ACC112 (cell line): ENCODE data around the gene KISS1.

ENCODE experiments used
- H2AFZ ChIP-seq: fragments of 200-600 bp; sonication (generic); one replicate; pipeline ENCODE4 v1.6.0; 2017; ENCODE audit warnings: antibody characterized with exemption, low read length; ENCODE audit not compliant: unreplicated experiment
- H3K27ac ChIP-seq: fragments of 200-600 bp; sonication (generic); 2 replicates; pipeline ENCODE4 v1.5.1; 2014; ENCODE audit warnings: low read depth, mild to moderate bottlenecking, antibody characterized with exemption, low read length, moderate library complexity
- H3K27me3 ChIP-seq: fragments of 200-600 bp; sonication (generic); 2 replicates; pipeline ENCODE4 v1.6.1; 2014; ENCODE audit warnings: mild to moderate bottlenecking, antibody characterized with exemption, low read length, moderate library complexity, mixed read lengths; ENCODE audit not compliant: insufficient read depth
- H3K36me3 ChIP-seq: fragments of 200-600 bp; sonication (generic); 2 replicates; pipeline ENCODE4 v1.6.1; 2016; ENCODE audit warnings: mild to moderate bottlenecking, antibody characterized with exemption, low read length, moderate library complexity, mixed read lengths; ENCODE audit not compliant: insufficient read depth
- H3K4me1 ChIP-seq: fragments of 200-600 bp; sonication (generic); one replicate; pipeline ENCODE4 v1.6.1; 2016; ENCODE audit warnings: low read length, mixed read lengths; ENCODE audit not compliant: insufficient read depth, unreplicated experiment, control insufficient read depth
- H3K4me3 ChIP-seq: fragments of 200-600 bp; sonication (generic); 2 replicates; pipeline ENCODE4 v1.5.1; 2014; ENCODE audit warnings: mild to moderate bottlenecking, low read depth, low read length
- H3K79me2 ChIP-seq: fragments of 200-600 bp; sonication (generic); one replicate; pipeline ENCODE4 v1.6.0; 2016; ENCODE audit warnings: low read length; ENCODE audit not compliant: control insufficient read depth, unreplicated experiment, insufficient read depth

Gene KISS1

GRCh38 chr1:204155881-204156280 lies 40.4 kb downstream of the KISS1 start:
- Histone ChIP-seq H3K36me3 (no peaks in the 10 kb centered on the region), H3K79me2 (no peaks in the 10 kb centered on the region), H3K27ac (no peak overlapping the region), H3K4me3 (no peak overlapping the region), H3K27me3 (no peaks in the 10 kb centered on the region; the same call in 1 of the 2 replicates), H2AFZ (no peak overlapping the region), H3K4me1 (no peaks in the 10 kb centered on the region)

- Histone ChIP-seq H2AFZ (no peak overlapping the region), H3K79me2 (no peaks in the 10 kb centered on the region), H3K27ac (no peak overlapping the region), H3K4me1 (no peaks in the 10 kb centered on the region), H3K4me3 (no peak overlapping the region), H3K27me3 (no peaks in the 10 kb centered on the region), H3K36me3 (no peaks in the 10 kb centered on the region)
Measured at GRCh38 chr1:204154568-204155255, 41.6 kb downstream of the KISS1 start.

GRCh38 chr1:204153667-204154066 lies 42.6 kb downstream of the KISS1 start:
- Histone ChIP-seq H3K79me2 (no peaks in the 10 kb centered on the region), H3K4me1 (no peaks in the 10 kb centered on the region), H3K27me3 (no peaks in the 10 kb centered on the region), H2AFZ (no peak overlapping the region), H3K4me3 (no peak overlapping the region), H3K27ac (no peak overlapping the region), H3K36me3 (no peaks in the 10 kb centered on the region)

GRCh38 chr1:204152310-204153044 lies 43.8 kb downstream of the KISS1 start:
- peak overlapping the region; percentile 81 for H2AFZ ChIP-seq
- H3K27ac ChIP-seq, result no peak overlapping the region
- H3K4me1 ChIP-seq, result no peaks in the 10 kb centered on the region
- H3K36me3 ChIP-seq, result no peaks in the 10 kb centered on the region
- H3K4me3 ChIP-seq, result peak overlapping the region; percentile 77
- H3K27me3 ChIP-seq, result no peaks in the 10 kb centered on the region
- H3K79me2 ChIP-seq, result no peaks in the 10 kb centered on the region

GRCh38 chr1:204151552-204152309 lies 44.6 kb downstream of the KISS1 start, which contains the start of gene ETNK2:
Gene ETNK2 (minus strand): TSS chr1:204152044. CDS start chr1:204151852, 192 bp downstream.
- Histone ChIP-seq H3K36me3 (no peaks in the 10 kb centered on the region), H3K27me3 (no peaks in the 10 kb centered on the region), H3K79me2 (no peaks in the 10 kb centered on the region), H3K4me3 (peak within 1 kb of the TSS; percentile 77), H2AFZ (peak within 1 kb of the TSS; percentile 81), H3K4me1 (no peaks in the 10 kb centered on the region), H3K27ac (no peak within 1 kb of the TSS)

- peak overlapping the region; percentile 77 for H3K4me3 ChIP-seq
- H3K27me3 ChIP-seq, result no peaks in the 10 kb centered on the region
- no peaks in the 10 kb centered on the region for H3K4me1 ChIP-seq
- no peaks in the 10 kb centered on the region for H3K79me2 ChIP-seq
- no peaks in the 10 kb centered on the region for H3K36me3 ChIP-seq
- H2AFZ ChIP-seq, result peak overlapping the region; percentile 72
- no peak overlapping the region for H3K27ac ChIP-seq
Measured at GRCh38 chr1:204150702-204151551, 45.4 kb downstream of the KISS1 start.

GRCh38 chr1:204149635-204150565 lies 46.4 kb downstream of the KISS1 start:
- H3K79me2 ChIP-seq, result no peaks in the 10 kb centered on the region
- H3K4me1 ChIP-seq, result no peaks in the 10 kb centered on the region
- no peak overlapping the region for H3K4me3 ChIP-seq

GRCh38 chr1:204149107-204149506 lies 47.2 kb downstream of the KISS1 start:
- no peaks in the 10 kb centered on the region for H3K4me1 ChIP-seq
- H2AFZ ChIP-seq, result no peak overlapping the region
- H3K36me3 ChIP-seq, result no peaks in the 10 kb centered on the region
- no peaks in the 10 kb centered on the region for H3K27me3 ChIP-seq
- no peak overlapping the region for H3K4me3 ChIP-seq
- H3K27ac ChIP-seq, result no peak overlapping the region
- H3K79me2 ChIP-seq, result no peaks in the 10 kb centered on the region

More at GRCh38 chr1:204149635-204150565, 46.4 kb downstream of the KISS1 start:
- H2AFZ ChIP-seq, result no peak overlapping the region
- no peaks in the 10 kb centered on the region for H3K27me3 ChIP-seq
- no peak overlapping the region for H3K27ac ChIP-seq
- no peaks in the 10 kb centered on the region for H3K36me3 ChIP-seq
